SK-N-SH (cell line): ENCODE data around the gene SSBP2. TPM values are rescaled to one million over a fixed set of nuclear protein-coding genes. Genes with fewer than 3 reads are reported as not detected.

Experiments used
- CTCF ChIA-PET: fragments of 300-600, 350-600 bp; formaldehyde crosslinking; extraction: SDS; loops from one replicate; lab custom pipeline; 2021; lab: Yijun Ruan, JAX
- POLR2A ChIA-PET: fragments of 350-600 bp; sonication (Branson Sonifier 250); formaldehyde crosslinking; extraction: SDS; loops from one replicate; lab custom pipeline; 2020; ENCODE audit warnings: antibody characterized with exemption, inconsistent platforms; lab: Yijun Ruan, JAX
- DNase-seq: peaks from one replicate; pipeline ENCODE4 v3.0.0; 2012
- H2AFZ ChIP-seq: fragments of 200-600 bp; sonication (generic); 2 replicates; pipeline ENCODE4 v1.8.1; 2016; ENCODE audit warnings: antibody characterized with exemption, mild to moderate bottlenecking, low read depth
- H3F3A ChIP-seq: fragments of 200-600 bp; sonication (generic); replicated peaks from 2 replicates; pipeline ENCODE3; 2016; ENCODE audit warnings: antibody characterized with exemption, mild to moderate bottlenecking; ENCODE audit not compliant: insufficient read depth
- H3K27ac ChIP-seq, 2 experiments: fragments of 200-500 bp in 1 of 2; fragments of 200-600 bp in 1 of 2; sonication (Bioruptor generic) in 1 of 2; sonication (generic), shearing (Covaris generic) in 1 of 2; 2 replicates each; pipeline versions ENCODE4 v1.5.1 to v1.6.1; 2014 to 2016; ENCODE audit warnings: low read depth in 2 of 2, inconsistent platforms in 1 of 2, low read length in 1 of 2, mild to moderate bottlenecking in 1 of 2, mixed read lengths in 1 of 2
- H3K27me3 ChIP-seq: fragments of 200-600 bp; sonication (generic), shearing (Covaris generic); 2 replicates; pipeline ENCODE4 v1.6.1; 2016; ENCODE audit warnings: mixed run types; ENCODE audit not compliant: insufficient read depth
- H3K36me3 ChIP-seq, 2 experiments: fragments of 200-500 bp in 1 of 2; fragments of 200-600 bp in 1 of 2; sonication (Bioruptor generic) in 1 of 2; sonication (generic) in 1 of 2; replicated peaks in 1 of 2; 2 replicates each; pipeline versions ENCODE3 to v1.5.1; 2014 to 2016; ENCODE audit warnings: low read length in 1 of 2, mild to moderate bottlenecking in 1 of 2; ENCODE audit not compliant: insufficient read depth in 2 of 2, control insufficient read depth in 1 of 2
- H3K4me1 ChIP-seq, 2 experiments: fragments of 200-500 bp in 1 of 2; fragments of 200-600 bp in 1 of 2; sonication (Bioruptor generic) in 1 of 2; sonication (generic), shearing (Covaris generic) in 1 of 2; 2 replicates each; pipeline versions ENCODE4 v1.5.1 to v1.6.1; 2014 to 2016; ENCODE audit warnings: low read depth in 1 of 2, low read length in 1 of 2, mixed run types in 1 of 2; ENCODE audit not compliant: insufficient read depth in 2 of 2, control insufficient read depth in 1 of 2
- H3K4me2 ChIP-seq: fragments of 200-600 bp; sonication (generic), shearing (Covaris generic); 2 replicates; pipeline ENCODE4 v1.6.1; 2017; ENCODE audit warnings: mixed run types
- H3K4me3 ChIP-seq, 2 experiments: fragments of 200-500 bp in 1 of 2; fragments of 200-600 bp in 1 of 2; sonication (Bioruptor generic) in 1 of 2; sonication (generic), shearing (Covaris generic) in 1 of 2; 2 replicates each; pipeline versions ENCODE4 v1.5.1 to v1.8.1; 2014 to 2016; ENCODE audit warnings: low read depth in 2 of 2, inconsistent platforms in 1 of 2, low read length in 1 of 2, mild to moderate bottlenecking in 1 of 2, mixed read lengths in 1 of 2, moderate library complexity in 1 of 2
- H3K79me2 ChIP-seq: fragments of 200-600 bp; sonication (generic); 2 replicates; pipeline ENCODE4 v1.8.1; 2017; ENCODE audit warnings: mild to moderate bottlenecking; ENCODE audit not compliant: insufficient read depth
- H3K9ac ChIP-seq: fragments of 200-600 bp; sonication (generic); 2 replicates; pipeline ENCODE4 v1.6.1; 2017; ENCODE audit warnings: mixed run types
- H3K9me2 ChIP-seq: fragments of 200-600 bp; sonication (generic); 2 replicates; pipeline ENCODE4 v1.6.1; 2017; ENCODE audit warnings: mixed run types
- H3K9me3 ChIP-seq: fragments of 200-600 bp; sonication (generic); 2 replicates; pipeline ENCODE4 v1.6.1; 2017; ENCODE audit warnings: mixed run types, mild to moderate bottlenecking, moderate library complexity
- H4K20me1 ChIP-seq: fragments of 200-600 bp; sonication (generic); 2 replicates; pipeline ENCODE4 v1.6.1; 2017; ENCODE audit warnings: mild to moderate bottlenecking, mixed run types; ENCODE audit not compliant: insufficient read depth
- CHD2 ChIP-seq: fragments of 150-350 bp; IDR thresholded peaks from 2 replicates; pipeline ENCODE4 v1.6.1; 2018; ENCODE audit warnings: low read length; ENCODE audit not compliant: partially characterized antibody
- ELF1 ChIP-seq: IDR thresholded peaks from 2 replicates; pipeline ENCODE4 v1.4.0; 2012
- EZH2phosphoT487 ChIP-seq: fragments of 200-600 bp; sonication (generic); IDR thresholded peaks from 2 replicates; pipeline ENCODE4 v1.6.1; 2017; ENCODE audit warnings: low read depth, mixed run types, mild to moderate bottlenecking, antibody characterized with exemption, moderate library complexity, borderline replicate concordance
- FOSL2 ChIP-seq: IDR thresholded peaks from 2 replicates; pipeline ENCODE4 v1.4.0; 2012; ENCODE audit warnings: low read depth, mild to moderate bottlenecking, moderate library complexity, borderline replicate concordance
- MAX ChIP-seq: IDR thresholded peaks from 2 replicates; pipeline ENCODE4 v1.4.0; 2012; ENCODE audit warnings: low read depth
- MEF2A ChIP-seq: IDR thresholded peaks from 2 replicates; pipeline ENCODE4 v1.4.0; 2012; ENCODE audit warnings: low read depth, borderline replicate concordance
- NFIC ChIP-seq: IDR thresholded peaks from 2 replicates; pipeline ENCODE4 v1.4.0; 2012; ENCODE audit warnings: borderline replicate concordance
- NRF1 ChIP-seq: IDR thresholded peaks from 2 replicates; pipeline ENCODE4 v1.6.1; 2012; ENCODE audit warnings: low read depth, mild to moderate bottlenecking, low read length
- POLR2AphosphoS5 ChIP-seq: IDR thresholded peaks from 2 replicates; pipeline ENCODE4 v1.6.1; 2012; ENCODE audit warnings: low read depth, low read length
- REST ChIP-seq: IDR thresholded peaks from 2 replicates; pipeline ENCODE4 v1.6.1; 2012; ENCODE audit warnings: mild to moderate bottlenecking, low read depth, low read length, moderate library complexity
- RFX5 ChIP-seq: IDR thresholded peaks from 2 replicates; pipeline ENCODE4 v1.6.1; 2012; ENCODE audit warnings: mild to moderate bottlenecking, improper control_type of control experiment, low read length
- RXRA ChIP-seq: IDR thresholded peaks from 2 replicates; pipeline ENCODE4 v1.4.0; 2012; ENCODE audit warnings: low read depth, mild to moderate bottlenecking, borderline replicate concordance
- TCF12 ChIP-seq: IDR thresholded peaks from 2 replicates; pipeline ENCODE4 v1.4.0; 2012
- TEAD4 ChIP-seq: IDR thresholded peaks from 2 replicates; pipeline ENCODE4 v1.4.0; 2012; ENCODE audit warnings: mild to moderate bottlenecking, borderline replicate concordance; ENCODE audit not compliant: insufficient read depth
- WGBS: methylation state at CpG from one replicate; pipeline ENCODE4 v1.1.6; 2017; ENCODE audit warnings: low lambda C conversion rate; 5-methylcytosine and 5-hydroxymethylcytosine counted together
- polyA plus RNA-seq, 3 experiments: library from polyadenylated mRNA; depleted of rRNA; stranded (reverse); fragments of >200 nt; gene quantifications; 2 replicates each; pipeline ENCODE4 v1.2.3, GENCODE V29; 2012
- TF ChIP-seq, protein P1 (sequence below): fragments of 150-350 bp; IDR thresholded peaks from 2 replicates; pipeline ENCODE4 v1.6.1; 2016; ENCODE audit warnings: mild to moderate bottlenecking, low read depth, low read length
- TF ChIP-seq, protein P2 (sequence below): IDR thresholded peaks from 2 replicates; pipeline ENCODE4; 2012

Gene SSBP2
- polyA plus RNA-seq, 1 of the 3 experiments (the other 2 are of a cell fraction), result 35.3 TPM

DNA sequence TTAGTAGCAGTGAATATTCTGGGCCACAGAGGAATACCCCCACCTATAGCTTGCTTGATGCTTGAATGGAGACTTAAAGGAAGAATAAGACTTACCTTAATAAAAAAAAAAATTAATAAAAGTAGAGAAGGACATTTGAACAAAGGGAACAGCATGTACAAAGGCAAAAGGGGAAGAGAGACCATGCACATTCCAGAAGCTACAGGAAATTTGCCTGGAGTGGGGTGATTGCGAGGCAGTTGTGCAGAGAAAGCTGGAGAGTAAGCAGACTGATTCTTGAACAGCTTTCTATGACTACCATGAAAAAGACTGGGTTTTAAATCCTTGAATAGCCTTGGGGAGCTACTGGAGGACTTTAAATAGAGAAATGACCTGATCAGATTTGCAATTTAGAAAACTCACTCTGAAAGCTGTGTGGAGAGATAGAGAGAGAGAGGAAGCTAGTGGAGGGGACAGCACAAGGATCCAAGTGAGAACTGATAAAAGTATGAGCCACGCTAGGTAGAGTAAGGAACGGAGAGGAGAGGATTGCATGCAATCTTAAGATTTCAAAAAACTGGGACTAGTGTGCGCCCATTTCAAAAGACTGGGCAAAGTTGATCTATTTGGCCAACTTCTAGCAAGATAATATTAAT is 12.5 kb upstream of the SSBP2 start (continued):
- TF ChIP-seq REST, result no peak
- TF ChIP-seq FOSL2, result no peak
- TF ChIP-seq NRF1, result no peak
- TF ChIP-seq ELF1, result no peak

DNA sequence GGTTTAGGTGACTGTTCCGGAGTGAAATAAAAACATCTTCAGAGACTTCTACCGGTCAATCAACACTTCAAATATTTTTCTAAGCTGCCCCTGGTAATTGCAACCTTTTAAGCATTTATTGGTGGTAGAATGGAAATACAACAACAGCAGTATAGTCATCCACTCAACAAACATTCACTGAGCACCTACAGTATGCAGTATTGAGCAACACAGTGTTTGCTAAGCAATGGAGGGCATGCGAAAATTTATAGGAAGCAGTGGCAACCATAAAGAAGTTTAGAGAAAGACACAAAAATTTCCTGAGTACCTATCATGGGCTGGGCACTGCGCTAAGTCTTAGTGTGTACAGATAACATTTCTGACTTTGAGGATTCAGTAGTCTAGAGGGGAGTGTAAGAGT is 12.0 kb upstream of the SSBP2 start:
- Histone ChIP-seq H3K36me3 (no peaks in the 10 kb centered on the region), H3K27me3 (no peaks in the 10 kb centered on the region), H4K20me1 (no peaks in the 10 kb centered on the region), H3K79me2 (no peaks in the 10 kb centered on the region), H3K9me3 (no peaks in the 10 kb centered on the region), H3K9ac (no peak overlapping the region), H3F3A (no peaks in the 10 kb centered on the region), H2AFZ (no peak overlapping the region), H3K4me1 (no peaks in the 10 kb centered on the region; a peak in 2 of 4 replicates), H3K4me2 (no peak overlapping the region), H3K9me2 (no peaks in the 10 kb centered on the region), H3K4me3 (no peak overlapping the region), H3K27ac (no peak overlapping the region)
- POLR2A ChIA-PET, result no interaction called here
- TF ChIP-seq RXRA (no peak), RFX5 (no peak), TEAD4 (no peak), EZH2phosphoT487 (no peak), TCF12 (no peak), CHD2 (no peak), MEF2A (no peak), FOSL2 (no peak), REST (no peak), MAX (no peak), POLR2AphosphoS5 (no peak), NFIC (no peak), NRF1 (no peak)
- TF ChIP-seq, protein P1, sequence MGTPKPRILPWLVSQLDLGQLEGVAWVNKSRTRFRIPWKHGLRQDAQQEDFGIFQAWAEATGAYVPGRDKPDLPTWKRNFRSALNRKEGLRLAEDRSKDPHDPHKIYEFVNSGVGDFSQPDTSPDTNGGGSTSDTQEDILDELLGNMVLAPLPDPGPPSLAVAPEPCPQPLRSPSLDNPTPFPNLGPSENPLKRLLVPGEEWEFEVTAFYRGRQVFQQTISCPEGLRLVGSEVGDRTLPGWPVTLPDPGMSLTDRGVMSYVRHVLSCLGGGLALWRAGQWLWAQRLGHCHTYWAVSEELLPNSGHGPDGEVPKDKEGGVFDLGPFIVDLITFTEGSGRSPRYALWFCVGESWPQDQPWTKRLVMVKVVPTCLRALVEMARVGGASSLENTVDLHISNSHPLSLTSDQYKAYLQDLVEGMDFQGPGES, result no peak
- TF ChIP-seq, protein P2, sequence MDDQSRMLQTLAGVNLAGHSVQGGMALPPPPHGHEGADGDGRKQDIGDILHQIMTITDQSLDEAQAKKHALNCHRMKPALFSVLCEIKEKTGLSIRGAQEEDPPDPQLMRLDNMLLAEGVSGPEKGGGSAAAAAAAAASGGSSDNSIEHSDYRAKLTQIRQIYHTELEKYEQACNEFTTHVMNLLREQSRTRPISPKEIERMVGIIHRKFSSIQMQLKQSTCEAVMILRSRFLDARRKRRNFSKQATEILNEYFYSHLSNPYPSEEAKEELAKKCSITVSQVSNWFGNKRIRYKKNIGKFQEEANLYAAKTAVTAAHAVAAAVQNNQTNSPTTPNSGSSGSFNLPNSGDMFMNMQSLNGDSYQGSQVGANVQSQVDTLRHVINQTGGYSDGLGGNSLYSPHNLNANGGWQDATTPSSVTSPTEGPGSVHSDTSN, result no peak
- DNase-seq, result no peak
- WGBS, result 93% methylated on average over 4 of the region's 4 CpGs
- CTCF ChIA-PET, result interaction anchor here (0.8 to 1.8 kb wide), 2 partner anchors 12 to 16 kb away, joined by 4 to 6 read pairs; no protein-coding TSS in a partner anchor
